ENCODE measurements around the gene NEMP1. TPM values are rescaled to one million over a fixed set of nuclear protein-coding genes. Genes with fewer than 3 reads are reported as not detected.

The NEMP1 gene
- total RNA-seq, 1 donor = 6.5 TPM

DNA sequence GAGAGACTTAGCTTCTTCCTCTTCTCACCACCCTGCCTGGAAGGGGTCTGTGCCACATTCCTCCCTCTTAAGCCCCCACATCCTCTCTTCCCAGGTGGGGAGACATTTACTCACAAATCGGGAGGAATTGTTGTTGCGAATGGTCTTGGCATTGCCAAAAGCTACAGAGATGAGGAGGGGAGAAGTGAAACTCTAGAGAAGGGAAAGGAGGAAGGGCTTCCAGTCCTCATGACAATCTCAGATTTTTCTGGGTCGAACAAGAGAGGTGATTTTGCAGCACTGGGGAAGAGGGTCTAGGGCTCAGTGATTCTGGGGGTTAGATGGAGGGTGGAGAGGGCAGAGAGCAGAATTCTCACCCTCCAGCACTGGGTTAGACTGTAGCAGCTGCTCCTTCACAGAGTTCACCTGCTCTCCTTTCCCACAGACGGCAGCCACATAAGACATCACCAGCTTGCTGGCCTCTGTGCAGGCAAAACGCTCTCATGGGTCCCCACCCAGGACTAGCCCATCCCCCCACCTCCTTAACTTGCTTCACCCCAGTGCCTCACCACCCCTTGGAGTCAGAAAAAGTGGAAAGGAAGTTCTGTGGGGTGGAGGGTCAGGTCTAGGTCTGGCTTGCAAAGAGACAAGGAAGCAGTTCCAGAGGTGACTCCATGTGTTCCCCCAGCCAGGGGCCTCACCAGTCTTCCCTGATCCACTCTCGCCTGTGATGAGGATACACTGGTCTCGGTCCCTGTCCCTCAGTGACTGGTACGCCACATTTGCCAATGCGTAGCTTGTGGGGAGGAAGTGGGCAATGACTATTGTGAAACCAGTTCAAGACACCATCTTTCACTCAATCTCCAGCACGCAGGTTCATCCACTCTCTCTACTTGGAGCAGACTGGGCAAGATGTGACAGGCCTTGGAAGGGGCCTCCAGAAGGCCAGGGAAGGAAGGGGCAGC lies 31.4 kb downstream of the NEMP1 start:
- Histone ChIP-seq H2AFZ (ENCODE audit: low read length) (no peak overlapping the region), H3K36me3 (ENCODE audit: insufficient read depth, low read length) (no peaks in the 10 kb centered on the region), H4K20me1 (ENCODE audit: insufficient read depth, low read length) (no peaks in the 10 kb centered on the region), H3K27ac (ENCODE audit: low read depth, low read length) (no peak overlapping the region), H3K27me3 (ENCODE audit: insufficient read depth, low read length) (peaks cover 18% of the 10 kb centered on the region), H3K9me3 (ENCODE audit: low read depth, low read length) (no peaks in the 10 kb centered on the region), H3K79me2 (ENCODE audit: insufficient read depth, low read length) (no peaks in the 10 kb centered on the region), H3K4me3 (ENCODE audit: insufficient read depth, low read length) (no peak overlapping the region), H3K4me1 (ENCODE audit: insufficient read depth, low read length) (peaks cover 10% of the 10 kb centered on the region), H3K4me2 (ENCODE audit: insufficient read depth, low read length) (no peak overlapping the region)
- no peak for DNase-seq (ENCODE audit: insufficient read length, low spot score, missing footprints)
- TF ChIP-seq, protein P1, sequence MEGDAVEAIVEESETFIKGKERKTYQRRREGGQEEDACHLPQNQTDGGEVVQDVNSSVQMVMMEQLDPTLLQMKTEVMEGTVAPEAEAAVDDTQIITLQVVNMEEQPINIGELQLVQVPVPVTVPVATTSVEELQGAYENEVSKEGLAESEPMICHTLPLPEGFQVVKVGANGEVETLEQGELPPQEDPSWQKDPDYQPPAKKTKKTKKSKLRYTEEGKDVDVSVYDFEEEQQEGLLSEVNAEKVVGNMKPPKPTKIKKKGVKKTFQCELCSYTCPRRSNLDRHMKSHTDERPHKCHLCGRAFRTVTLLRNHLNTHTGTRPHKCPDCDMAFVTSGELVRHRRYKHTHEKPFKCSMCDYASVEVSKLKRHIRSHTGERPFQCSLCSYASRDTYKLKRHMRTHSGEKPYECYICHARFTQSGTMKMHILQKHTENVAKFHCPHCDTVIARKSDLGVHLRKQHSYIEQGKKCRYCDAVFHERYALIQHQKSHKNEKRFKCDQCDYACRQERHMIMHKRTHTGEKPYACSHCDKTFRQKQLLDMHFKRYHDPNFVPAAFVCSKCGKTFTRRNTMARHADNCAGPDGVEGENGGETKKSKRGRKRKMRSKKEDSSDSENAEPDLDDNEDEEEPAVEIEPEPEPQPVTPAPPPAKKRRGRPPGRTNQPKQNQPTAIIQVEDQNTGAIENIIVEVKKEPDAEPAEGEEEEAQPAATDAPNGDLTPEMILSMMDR (IDR thresholded peaks at IDR 0.05; ENCODE audit: extremely low read depth, low read depth, low read length) = no peak

DNA sequence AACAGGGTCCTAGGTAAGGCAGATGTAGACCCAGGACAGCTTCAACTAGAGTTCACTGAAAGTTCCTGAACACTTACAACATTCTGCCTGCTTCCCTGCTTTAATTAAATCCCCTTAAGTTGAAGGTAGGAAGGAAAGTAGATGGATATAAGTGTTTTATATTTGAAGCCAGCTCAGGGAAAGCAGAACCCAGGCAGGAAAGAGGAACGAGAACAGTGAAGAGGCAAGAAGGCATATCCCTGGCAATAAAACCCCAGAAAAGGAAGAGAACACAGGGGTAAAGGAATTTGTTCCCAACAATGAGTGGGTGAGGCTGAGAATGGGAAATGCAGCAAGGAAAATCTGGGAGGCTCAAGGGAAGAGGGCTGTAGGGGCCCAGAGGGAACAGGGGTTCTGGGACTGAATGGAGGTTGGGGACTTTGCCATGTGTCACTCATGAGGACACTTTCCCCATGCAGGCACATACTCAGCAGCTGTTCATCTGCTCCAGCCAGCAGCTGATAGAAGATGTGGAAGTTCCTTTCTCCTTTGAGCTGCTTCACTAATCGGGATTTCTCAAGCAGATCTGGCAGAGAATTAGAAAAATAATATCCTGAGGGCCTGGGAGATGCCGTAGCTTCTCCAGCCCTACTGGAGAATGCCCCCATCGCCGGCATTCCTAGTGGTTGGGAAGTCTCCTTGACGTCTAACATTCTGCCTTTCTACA lies 32.4 kb downstream of the NEMP1 start:
- Histone ChIP-seq H3K9me3 (ENCODE audit: low read depth, low read length) (no peaks in the 10 kb centered on the region), H4K20me1 (ENCODE audit: insufficient read depth, low read length) (no peaks in the 10 kb centered on the region), H3K4me1 (ENCODE audit: insufficient read depth, low read length) (peaks cover 10% of the 10 kb centered on the region), H3K27ac (ENCODE audit: low read depth, low read length) (no peak overlapping the region), H2AFZ (ENCODE audit: low read length) (no peak overlapping the region), H3K36me3 (ENCODE audit: insufficient read depth, low read length) (no peaks in the 10 kb centered on the region), H3K4me2 (ENCODE audit: insufficient read depth, low read length) (no peak overlapping the region), H3K4me3 (ENCODE audit: insufficient read depth, low read length) (no peak overlapping the region), H3K27me3 (ENCODE audit: insufficient read depth, low read length) (peaks cover 23% of the 10 kb centered on the region), H3K79me2 (ENCODE audit: insufficient read depth, low read length) (no peaks in the 10 kb centered on the region)
- TF ChIP-seq, protein P1 (IDR thresholded peaks at IDR 0.05; ENCODE audit: extremely low read depth, low read depth, low read length) = no peak
- DNase-seq (ENCODE audit: insufficient read length, low spot score, missing footprints) = no peak

DNA sequence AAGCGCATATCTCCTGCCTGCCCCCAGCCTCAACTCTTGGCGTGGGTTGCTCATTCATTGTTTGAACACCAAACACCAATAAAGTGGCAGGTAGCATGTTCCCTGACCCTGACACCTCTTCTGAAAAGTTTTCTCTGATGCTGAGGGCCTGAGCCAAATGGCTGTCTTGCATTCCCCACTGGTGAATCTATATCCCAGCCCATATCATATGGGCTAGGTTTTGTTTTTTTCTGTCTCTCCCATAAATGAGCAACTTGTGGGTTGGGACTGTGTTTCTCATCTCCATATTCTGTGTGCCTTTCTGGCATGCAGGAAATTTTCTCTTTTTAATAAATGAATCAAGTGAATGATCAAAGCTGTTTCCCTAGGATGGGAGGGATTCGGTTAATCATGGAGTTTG lies 33.7 kb downstream of the NEMP1 start:
- DNase-seq (ENCODE audit: insufficient read length, low spot score, missing footprints) = no peak
- H3K4me3 ChIP-seq (ENCODE audit: insufficient read depth, low read length) = no peak overlapping the region
- peaks cover 10% of the 10 kb centered on the region for H3K4me1 ChIP-seq (ENCODE audit: insufficient read depth, low read length)
- no peaks in the 10 kb centered on the region for H4K20me1 ChIP-seq (ENCODE audit: insufficient read depth, low read length)
- H3K27ac ChIP-seq (ENCODE audit: low read depth, low read length) = no peak overlapping the region
- no peaks in the 10 kb centered on the region for H3K79me2 ChIP-seq (ENCODE audit: insufficient read depth, low read length)
- no peak overlapping the region for H3K4me2 ChIP-seq (ENCODE audit: insufficient read depth, low read length)
- no peaks in the 10 kb centered on the region for H3K9me3 ChIP-seq (ENCODE audit: low read depth, low read length)
- TF ChIP-seq, protein P1 (IDR thresholded peaks at IDR 0.05; ENCODE audit: extremely low read depth, low read depth, low read length) = no peak
- peaks cover 34% of the 10 kb centered on the region for H3K27me3 ChIP-seq (ENCODE audit: insufficient read depth, low read length)
- no peak overlapping the region for H2AFZ ChIP-seq (ENCODE audit: low read length)
- no peaks in the 10 kb centered on the region for H3K36me3 ChIP-seq (ENCODE audit: insufficient read depth, low read length)

DNA sequence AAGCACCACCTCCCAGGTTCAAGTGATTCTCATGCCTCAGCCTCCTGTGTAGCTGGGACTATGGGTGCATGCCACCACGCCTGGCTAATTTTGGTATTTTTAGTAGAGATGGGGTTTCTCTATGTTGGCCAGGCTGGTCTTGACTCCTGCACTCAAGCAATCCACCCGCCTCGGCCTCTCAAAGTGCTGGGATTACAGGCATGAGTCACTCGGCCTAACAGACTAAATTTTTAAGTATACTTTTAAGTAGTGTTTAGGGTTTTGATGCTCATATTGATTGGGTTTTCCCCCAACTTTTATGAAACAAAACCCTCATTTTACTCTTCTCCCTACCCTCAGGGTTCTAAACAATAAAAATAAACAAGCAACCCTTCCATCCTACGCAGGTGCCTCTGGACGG lies 34.1 kb downstream of the NEMP1 start:
- TF ChIP-seq, protein P1 (IDR thresholded peaks at IDR 0.05; ENCODE audit: extremely low read depth, low read depth, low read length) = no peak

More for the DNA sequence above, 34.1 kb downstream of the NEMP1 start:
- H3K4me2 ChIP-seq (ENCODE audit: insufficient read depth, low read length) = no peak overlapping the region
- no peak for DNase-seq (ENCODE audit: insufficient read length, low spot score, missing footprints)
- H3K4me3 ChIP-seq (ENCODE audit: insufficient read depth, low read length) = no peak overlapping the region
- no peaks in the 10 kb centered on the region for H4K20me1 ChIP-seq (ENCODE audit: insufficient read depth, low read length)
- H3K4me1 ChIP-seq (ENCODE audit: insufficient read depth, low read length) = peaks cover 10% of the 10 kb centered on the region
- no peaks in the 10 kb centered on the region for H3K9me3 ChIP-seq (ENCODE audit: low read depth, low read length)
- H3K27ac ChIP-seq (ENCODE audit: low read depth, low read length) = no peak overlapping the region
- H3K79me2 ChIP-seq (ENCODE audit: insufficient read depth, low read length) = no peaks in the 10 kb centered on the region
- peaks cover 38% of the 10 kb centered on the region for H3K27me3 ChIP-seq (ENCODE audit: insufficient read depth, low read length)
- H3K36me3 ChIP-seq (ENCODE audit: insufficient read depth, low read length) = no peaks in the 10 kb centered on the region
- no peak overlapping the region for H2AFZ ChIP-seq (ENCODE audit: low read length)
